HG03565 (cell line): ENCODE measurements around the gene SMIM31.

Experiments used
- ATAC-seq: cut with Tn5 transposase; IDR thresholded peaks from one replicate; pipeline ENCODE4 v1.9.1; 2021; ENCODE audit warnings: mild to moderate bottlenecking, moderate library complexity; ENCODE audit not compliant: unreplicated experiment

SMIM31 gene

GRCh38 chr4:164780839-164781238, 26.9 kb downstream of the SMIM31 start:
- no peak for ATAC-seq

GRCh38 chr4:164783976-164784375, 30.0 kb downstream of the SMIM31 start:
- ATAC-seq: no peak

- ATAC-seq: no peak
Observed at GRCh38 chr4:164789047-164789446, 35.1 kb downstream of the SMIM31 start.

GRCh38 chr4:164790249-164790648, 36.3 kb downstream of the SMIM31 start:
- ATAC-seq: no peak

- ATAC-seq: no peak
Observed at GRCh38 chr4:164799410-164799809, 45.5 kb downstream of the SMIM31 start.

- ATAC-seq: no peak
Observed at GRCh38 chr4:164800786-164801185, 46.9 kb downstream of the SMIM31 start.

GRCh38 chr4:164802301-164802901, 48.5 kb downstream of the SMIM31 start:
- no peak for ATAC-seq

- no peak for ATAC-seq
Observed at GRCh38 chr4:164803702-164804101, 49.8 kb downstream of the SMIM31 start.

GRCh38 chr4:164807611-164808010, 53.7 kb downstream of the SMIM31 start:
- ATAC-seq: no peak

GRCh38 chr4:164813554-164813953, 59.6 kb downstream of the SMIM31 start:
- ATAC-seq: no peak

GRCh38 chr4:164815711-164816110, 61.8 kb downstream of the SMIM31 start:
- ATAC-seq: no peak

- ATAC-seq: no peak
Observed at GRCh38 chr4:164819366-164819765, 65.4 kb downstream of the SMIM31 start.

GRCh38 chr4:164821711-164822110, 67.8 kb downstream of the SMIM31 start:
- ATAC-seq: no peak

- ATAC-seq: no peak
Observed at GRCh38 chr4:164824581-164824980, 70.7 kb downstream of the SMIM31 start.

- no peak for ATAC-seq
Observed at GRCh38 chr4:164828955-164829354, 75.0 kb downstream of the SMIM31 start.

- no peak for ATAC-seq
Observed at GRCh38 chr4:164846566-164846965, 92.6 kb downstream of the SMIM31 start.

- ATAC-seq: no peak
Observed at GRCh38 chr4:164847016-164847415, 93.1 kb downstream of the SMIM31 start.

- no peak for ATAC-seq
Observed at GRCh38 chr4:164847967-164848649, 94.2 kb downstream of the SMIM31 start.
